CD4-positive, alpha-beta T cell (primary cell): ENCODE measurements around the gene COLQ. TPM values are rescaled to one million over a fixed set of nuclear protein-coding genes. Genes with fewer than 3 reads are reported as not detected.

Experiments used
- ATAC-seq: fragments of 200-7000 bp; cut with Tn5 transposase; one replicate; pipeline ENCODE4 v1.10.0; 2022; ENCODE audit warnings: mild to moderate bottlenecking; ENCODE audit not compliant: poor library complexity
- CTCF ChIA-PET: fragments of 350-600 bp; sonication (Branson Sonifier 250); formaldehyde crosslinking; loops from one replicate; lab custom pipeline; 2021; ENCODE audit warnings: antibody characterized with exemption, inconsistent platforms; lab: Charles Lee
- POLR2A ChIA-PET: fragments of 350-600 bp; sonication (Branson Sonifier 250); formaldehyde crosslinking; loops from one replicate; lab custom pipeline; 2021; ENCODE audit warnings: antibody characterized with exemption, inconsistent platforms; lab: Charles Lee
- DNase-seq, 14 experiments: peaks; one replicate each; pipeline ENCODE4 v3.0.0-alpha.2; 2013 to 2020; ENCODE audit warnings: mixed read lengths in 2 of 14
- H3K27ac ChIP-seq, 2 donors: one replicate each; pipeline versions ENCODE4 v1.5.1 to v1.7.0; 2013; ENCODE audit warnings: low read length in 2 of 2, low read depth in 1 of 2, mild to moderate bottlenecking in 1 of 2
- H3K27me3 ChIP-seq, 2 experiments: 1 replicate in 1 of 2; 2 replicates in 1 of 2; pipeline versions ENCODE4 v1.6.1 to v1.7.0; 2013; ENCODE audit warnings: low read length in 2 of 2, control low read depth in 1 of 2, mild to moderate bottlenecking in 1 of 2, moderate library complexity in 1 of 2; ENCODE audit not compliant: insufficient read depth in 2 of 2, control insufficient read depth in 1 of 2
- H3K36me3 ChIP-seq: one replicate; pipeline ENCODE4 v1.6.1; 2013; ENCODE audit warnings: low read length, control low read depth; ENCODE audit not compliant: insufficient read depth
- H3K4me1 ChIP-seq: one replicate; pipeline ENCODE4 v1.6.1; 2013; ENCODE audit warnings: low read length, control low read depth; ENCODE audit not compliant: insufficient read depth
- H3K4me3 ChIP-seq: one replicate; pipeline ENCODE4 v1.5.1; 2013; ENCODE audit warnings: mild to moderate bottlenecking, low read length, moderate library complexity
- H3K9me3 ChIP-seq, 2 experiments: 1 replicate in 1 of 2; 2 replicates in 1 of 2; pipeline versions ENCODE4 v1.6.1 to v1.7.0; 2013; ENCODE audit warnings: low read length in 2 of 2, mild to moderate bottlenecking in 2 of 2, control low read depth in 1 of 2, moderate library complexity in 1 of 2; ENCODE audit not compliant: control insufficient read depth in 1 of 2, insufficient read depth in 1 of 2
- H3K27ac Mint-ChIP-seq: one replicate; pipeline ENCODE4 v1.8.0; 2020; ENCODE audit warnings: mixed read lengths
- H3K27me3 Mint-ChIP-seq: one replicate; pipeline ENCODE4 v1.8.0; 2021; ENCODE audit warnings: mixed read lengths
- H3K36me3 Mint-ChIP-seq: one replicate; pipeline ENCODE4 v1.8.0; 2021; ENCODE audit warnings: low read depth, mixed read lengths
- H3K4me1 Mint-ChIP-seq: one replicate; pipeline ENCODE4 v1.8.0; 2021; ENCODE audit warnings: low read depth, mixed read lengths
- H3K4me3 Mint-ChIP-seq: one replicate; pipeline ENCODE4 v1.8.0; 2020; ENCODE audit warnings: mild to moderate bottlenecking, mixed read lengths
- H3K9me3 Mint-ChIP-seq: one replicate; pipeline ENCODE4 v1.8.0; 2020; ENCODE audit warnings: mixed read lengths
- intact Hi-C, 2 experiments: fragments of 100-400 bp; cut with DNase I in 1 of 2; cut with micrococcal nuclease in 1 of 2; formaldehyde crosslinking; loops; one replicate each; pipeline versions ENCODE4 v1.15.1 to v1.9.0; 2023 to 2025; cut with DNase I, micrococcal nuclease
- total RNA-seq, 174 experiments: library from RNA in 2 of 174; stranded (reverse) in 2 of 174; gene quantifications; one replicate each; pipeline ENCODE4 v1.2.3 and lab custom pipeline; 2021 to 2026
- TF ChIP-seq, protein P1 (sequence below): fragments of 200-600 bp; IDR thresholded peaks from one replicate; pipeline ENCODE4 v1.8.0; 2022; ENCODE audit warnings: antibody characterized with exemption, mild to moderate bottlenecking

The COLQ gene
- total RNA-seq, 2 experiments from 2014 or later = 3.5 to 3.7 TPM

DNA sequence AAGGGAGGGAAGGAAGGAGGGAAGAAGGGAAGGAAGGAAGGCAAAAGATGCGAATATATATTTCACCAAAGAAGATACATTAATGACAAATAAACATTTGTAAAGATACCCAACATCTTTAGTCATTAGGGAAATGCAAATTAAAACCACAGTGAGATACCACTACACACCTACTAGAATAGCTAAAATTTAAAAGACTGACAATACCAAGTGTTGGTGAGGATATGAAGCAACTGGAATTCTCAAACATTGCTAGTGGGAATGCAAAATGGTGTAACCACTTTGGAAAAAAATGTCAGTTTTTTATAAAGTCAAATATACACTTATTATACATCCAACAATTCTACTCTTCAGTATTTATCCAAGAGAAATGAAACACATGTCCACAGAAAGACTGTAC lies 4.3 kb upstream of the COLQ start:
- H3K4me1 ChIP-seq = peaks cover 41% of the 10 kb centered on the region
- no peak for ATAC-seq
- H3K36me3 Mint-ChIP-seq = no peaks in the 10 kb centered on the region
- peaks cover 28% of the 10 kb centered on the region for H3K4me1 Mint-ChIP-seq
- H3K4me3 Mint-ChIP-seq = no peak overlapping the region
- CTCF ChIA-PET = interaction anchor here (1.6 kb wide), 1 partner anchor 10 kb away, joined by 4 read pairs; no protein-coding TSS in a partner anchor
- no peak overlapping the region for H3K27ac Mint-ChIP-seq
- no peak overlapping the region for H3K27ac ChIP-seq
- no peaks in the 10 kb centered on the region for H3K9me3 Mint-ChIP-seq
- H3K4me3 ChIP-seq = no peak overlapping the region
- peaks cover 5% of the 10 kb centered on the region for H3K27me3 Mint-ChIP-seq
- TF ChIP-seq, protein P1, sequence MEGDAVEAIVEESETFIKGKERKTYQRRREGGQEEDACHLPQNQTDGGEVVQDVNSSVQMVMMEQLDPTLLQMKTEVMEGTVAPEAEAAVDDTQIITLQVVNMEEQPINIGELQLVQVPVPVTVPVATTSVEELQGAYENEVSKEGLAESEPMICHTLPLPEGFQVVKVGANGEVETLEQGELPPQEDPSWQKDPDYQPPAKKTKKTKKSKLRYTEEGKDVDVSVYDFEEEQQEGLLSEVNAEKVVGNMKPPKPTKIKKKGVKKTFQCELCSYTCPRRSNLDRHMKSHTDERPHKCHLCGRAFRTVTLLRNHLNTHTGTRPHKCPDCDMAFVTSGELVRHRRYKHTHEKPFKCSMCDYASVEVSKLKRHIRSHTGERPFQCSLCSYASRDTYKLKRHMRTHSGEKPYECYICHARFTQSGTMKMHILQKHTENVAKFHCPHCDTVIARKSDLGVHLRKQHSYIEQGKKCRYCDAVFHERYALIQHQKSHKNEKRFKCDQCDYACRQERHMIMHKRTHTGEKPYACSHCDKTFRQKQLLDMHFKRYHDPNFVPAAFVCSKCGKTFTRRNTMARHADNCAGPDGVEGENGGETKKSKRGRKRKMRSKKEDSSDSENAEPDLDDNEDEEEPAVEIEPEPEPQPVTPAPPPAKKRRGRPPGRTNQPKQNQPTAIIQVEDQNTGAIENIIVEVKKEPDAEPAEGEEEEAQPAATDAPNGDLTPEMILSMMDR = no peak
- intact Hi-C loops = no loop called here
- no peak for DNase-seq
- POLR2A ChIA-PET = no interaction called here
- no peaks in the 10 kb centered on the region for H3K36me3 ChIP-seq
- no peaks in the 10 kb centered on the region for H3K27me3 ChIP-seq
- peaks cover 0 to 3% of the 10 kb centered on the region in 2 experiments for H3K9me3 ChIP-seq

DNA sequence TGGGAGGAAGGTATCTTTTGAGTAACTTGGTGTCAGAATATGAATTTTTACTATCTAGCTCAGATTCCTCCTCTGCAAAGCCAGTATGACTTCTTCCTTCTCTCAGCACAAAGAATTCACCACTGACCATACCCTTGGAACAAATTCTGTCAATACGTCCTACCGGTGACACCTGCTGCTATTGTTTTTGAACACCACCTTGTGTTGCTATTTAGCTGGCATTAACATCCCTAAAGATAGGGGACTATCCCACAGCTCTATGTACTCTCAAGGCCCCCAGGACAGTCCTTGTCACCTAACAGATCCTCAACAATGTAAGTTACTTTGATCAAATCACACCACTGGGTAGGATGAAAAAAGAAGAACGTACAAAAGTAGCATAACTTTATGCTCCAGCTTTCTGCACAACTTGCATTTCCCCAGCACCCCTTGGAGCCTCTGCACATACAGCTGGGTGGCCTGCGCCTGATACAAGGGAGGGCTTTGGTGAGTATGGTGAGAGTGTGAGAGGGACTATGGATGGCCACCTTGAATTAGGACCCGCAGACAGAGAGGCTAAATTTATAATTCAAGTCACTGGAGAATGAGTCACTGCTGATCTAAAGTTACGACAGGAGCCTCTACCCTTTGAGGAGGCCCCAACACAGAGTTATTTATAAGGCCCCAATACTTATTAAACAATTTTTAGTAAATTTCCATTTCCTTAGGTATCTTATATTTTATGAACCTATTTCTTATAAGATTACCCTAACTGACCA lies 2.3 kb upstream of the COLQ start:
- peaks cover 35% of the 10 kb centered on the region for H3K4me1 ChIP-seq
- H3K9me3 ChIP-seq = peaks cover 0 to 3% of the 10 kb centered on the region in 2 experiments
- H3K4me3 Mint-ChIP-seq = no peak overlapping the region
- H3K36me3 Mint-ChIP-seq = no peaks in the 10 kb centered on the region
- intact Hi-C loops = no loop called here
- DNase-seq (no peak), ATAC-seq (no peak)
- H3K27ac ChIP-seq = no peak overlapping the region
- peaks cover 5% of the 10 kb centered on the region for H3K27me3 Mint-ChIP-seq
- CTCF ChIA-PET = interaction anchor here (0.8 kb wide), 1 partner anchor 38 kb away, joined by 4 read pairs; no protein-coding TSS in a partner anchor
- POLR2A ChIA-PET = no interaction called here
- no peaks in the 10 kb centered on the region for H3K36me3 ChIP-seq
- no peaks in the 10 kb centered on the region for H3K9me3 Mint-ChIP-seq
- TF ChIP-seq, protein P1 = no peak
- peaks cover 0 to 4% of the 10 kb centered on the region in 2 experiments for H3K27me3 ChIP-seq
- no peak overlapping the region for H3K27ac Mint-ChIP-seq
- no peak overlapping the region for H3K4me3 ChIP-seq
- peaks cover 10% of the 10 kb centered on the region for H3K4me1 Mint-ChIP-seq

DNA sequence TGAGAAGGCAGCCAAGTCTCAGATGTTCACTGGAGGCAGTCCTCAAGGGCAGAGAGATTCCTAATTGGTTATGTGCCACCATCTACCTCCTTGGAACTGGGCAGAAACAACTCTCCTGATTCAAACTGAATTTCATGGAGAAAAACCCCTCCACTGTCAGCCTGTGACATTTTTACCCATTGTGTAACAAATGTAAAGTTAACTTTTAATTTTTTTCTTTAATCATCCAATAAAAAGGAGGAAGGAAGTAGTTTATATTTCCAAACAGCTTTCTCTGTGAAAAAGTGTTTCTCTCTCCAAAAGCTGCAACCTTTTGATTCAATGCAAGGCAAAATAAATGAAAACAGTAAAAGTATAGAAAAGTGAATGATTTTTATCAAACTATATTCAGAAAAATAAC lies 510 bp upstream of the COLQ start:
- Mint-ChIP-seq H3K27ac (no peak overlapping the region), H3K27me3 (peaks cover 5% of the 10 kb centered on the region), H3K4me1 (peaks cover 6% of the 10 kb centered on the region), H3K36me3 (no peaks in the 10 kb centered on the region), H3K4me3 (no peak overlapping the region), H3K9me3 (no peaks in the 10 kb centered on the region)
- H3K4me3 ChIP-seq = no peak overlapping the region
- peaks cover 0 to 4% of the 10 kb centered on the region in 2 experiments for H3K27me3 ChIP-seq
- ATAC-seq (no peak), DNase-seq (no peak)
- H3K9me3 ChIP-seq = peaks cover 0 to 3% of the 10 kb centered on the region in 2 experiments
- peaks cover 23% of the 10 kb centered on the region for H3K4me1 ChIP-seq
- TF ChIP-seq, protein P1 = no peak
- no peaks in the 10 kb centered on the region for H3K36me3 ChIP-seq
- POLR2A ChIA-PET = no interaction called here
- H3K27ac ChIP-seq = no peak overlapping the region
- intact Hi-C loops = no loop called here
- CTCF ChIA-PET = no interaction called here
